Urinary bladder (tissue), 4 donors: Measurements from ENCODE around the gene FOXK1. TPM values are rescaled to one million over a fixed set of nuclear protein-coding genes. Genes with fewer than 3 reads are reported as not detected.

Experiments
- DNase-seq: peaks from one replicate; pipeline ENCODE4 v3.0.0-alpha.2; 2015; ENCODE audit errors: extremely low spot score
- H3K27ac ChIP-seq: one replicate; pipeline ENCODE4 v1.5.1; 2013; ENCODE audit warnings: low read depth, mild to moderate bottlenecking, moderate library complexity
- H3K36me3 ChIP-seq: one replicate; pipeline ENCODE4 v1.6.1; 2013; ENCODE audit warnings: mild to moderate bottlenecking, moderate library complexity; ENCODE audit not compliant: insufficient read depth
- H3K4me1 ChIP-seq: one replicate; pipeline ENCODE4 v1.6.1; 2013; ENCODE audit warnings: mild to moderate bottlenecking, moderate library complexity; ENCODE audit not compliant: insufficient read depth
- H3K4me3 ChIP-seq: one replicate; pipeline ENCODE4 v1.5.1; 2013; ENCODE audit warnings: low read depth, low read length
- WGBS: extraction: QIAGEN DNeasy Blood & Tissue Kit; methylation state at CpG from one replicate; pipeline ENCODE4 v1.1.7; 2013; 5-methylcytosine and 5-hydroxymethylcytosine counted together
- polyA plus RNA-seq: library from polyadenylated mRNA; stranded (reverse); fragments of 200-250 nt; gene quantifications from one replicate; pipeline ENCODE4 v1.2.3, GENCODE V29; 2013
- total RNA-seq: library from RNA; depleted of rRNA; stranded (reverse); fragments of >200 nt; gene quantifications from one replicate; pipeline ENCODE4 v1.2.3, GENCODE V29; 2014
- donor health status: healthy with polysubstance abuse.
- donor health status: healthy.

FOXK1 gene
- total and polyA plus RNA-seq, 2 donors, result 8.1 to 22.2 TPM

- 89% methylated on average over 10 of the region's 10 CpGs for WGBS
- Histone ChIP-seq H3K36me3 (peaks cover 10% of the 10 kb centered on the region), H3K27ac (no peak overlapping the region), H3K4me1 (peaks cover 5% of the 10 kb centered on the region), H3K4me3 (no peak overlapping the region)
- DNase-seq, result no peak
Measured at GRCh38 chr7:4742852-4743251, 60.8 kb downstream of the FOXK1 start.

- WGBS, result 15% methylated on average over 31 of the region's 31 CpGs
- Histone ChIP-seq H3K4me3 (peak overlapping the region; percentile 4), H3K4me1 (peaks cover 3% of the 10 kb centered on the region), H3K27ac (peak overlapping the region; percentile 97), H3K36me3 (peaks cover 10% of the 10 kb centered on the region)
- DNase-seq, result peak; percentile 91
Measured at GRCh38 chr7:4744391-4745264, 62.5 kb downstream of the FOXK1 start.

DNA sequence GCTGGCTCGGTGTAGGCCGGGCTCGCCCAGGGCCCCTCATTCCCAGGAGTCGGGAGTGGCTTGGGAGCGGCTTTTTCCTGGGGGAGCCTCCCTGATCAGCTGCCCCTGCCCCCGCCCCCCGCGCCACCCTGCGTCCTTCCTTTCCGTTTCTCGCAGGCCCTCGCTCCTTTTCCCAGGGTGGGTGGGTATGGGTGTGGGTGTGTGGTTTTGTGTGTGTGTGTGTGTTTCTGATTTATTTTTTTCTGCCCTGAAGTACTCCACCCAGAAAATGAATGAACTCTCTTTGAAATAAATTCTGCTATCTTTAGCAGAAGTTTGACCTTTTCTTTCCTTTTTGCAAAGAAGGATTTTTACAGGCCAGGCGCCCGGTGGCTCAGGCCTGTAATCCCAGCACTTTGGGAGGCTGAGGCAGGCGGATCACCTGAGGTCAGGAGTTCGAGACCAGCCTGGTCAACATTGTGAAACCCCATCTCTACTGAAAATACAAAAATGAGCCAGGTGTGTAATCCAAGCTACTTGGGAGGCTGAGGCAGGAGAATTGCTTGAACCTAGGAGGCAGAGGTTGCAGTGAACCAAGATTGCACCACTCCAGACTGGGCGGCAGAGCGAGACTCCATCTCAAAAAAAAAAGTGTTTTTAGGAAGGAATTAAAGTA is 63.3 kb downstream of the FOXK1 start:
- WGBS, result 9% methylated on average over 18 of the region's 18 CpGs
- peaks cover 3% of the 10 kb centered on the region for H3K4me1 ChIP-seq
- peaks cover 10% of the 10 kb centered on the region for H3K36me3 ChIP-seq
- DNase-seq, result no peak
- peak overlapping the region; percentile 4 for H3K4me3 ChIP-seq
- peak overlapping the region; percentile 97 for H3K27ac ChIP-seq

GRCh38 chr7:4745971-4746919 is 64.2 kb downstream of the FOXK1 start:
- Histone ChIP-seq H3K4me1 (peaks cover 3% of the 10 kb centered on the region), H3K4me3 (no peak overlapping the region), H3K27ac (peak overlapping the region; percentile 97), H3K36me3 (peaks cover 7% of the 10 kb centered on the region)
- DNase-seq, result no peak
- 46% methylated on average over 12 of the region's 12 CpGs for WGBS

GRCh38 chr7:4747013-4747412 is 64.9 kb downstream of the FOXK1 start:
- Histone ChIP-seq H3K36me3 (peaks cover 7% of the 10 kb centered on the region), H3K4me1 (peaks cover 3% of the 10 kb centered on the region), H3K27ac (peak overlapping the region; percentile 97), H3K4me3 (no peak overlapping the region)
- DNase-seq, result no peak
- 90% methylated on average over 22 of the region's 22 CpGs for WGBS

GRCh38 chr7:4747746-4748145 is 65.7 kb downstream of the FOXK1 start:
- 72% methylated on average over 11 of the region's 11 CpGs for WGBS
- Histone ChIP-seq H3K4me1 (peaks cover 3% of the 10 kb centered on the region), H3K27ac (peak overlapping the region; percentile 44), H3K36me3 (peaks cover 2% of the 10 kb centered on the region), H3K4me3 (no peak overlapping the region)
- DNase-seq, result no peak

- WGBS, result 68% methylated on average over 10 of the region's 10 CpGs
- Histone ChIP-seq H3K4me3 (no peak overlapping the region), H3K27ac (no peak overlapping the region), H3K36me3 (no peaks in the 10 kb centered on the region), H3K4me1 (peaks cover 3% of the 10 kb centered on the region)
- DNase-seq, result no peak
Measured at GRCh38 chr7:4748231-4748681, 66.2 kb downstream of the FOXK1 start.

DNA sequence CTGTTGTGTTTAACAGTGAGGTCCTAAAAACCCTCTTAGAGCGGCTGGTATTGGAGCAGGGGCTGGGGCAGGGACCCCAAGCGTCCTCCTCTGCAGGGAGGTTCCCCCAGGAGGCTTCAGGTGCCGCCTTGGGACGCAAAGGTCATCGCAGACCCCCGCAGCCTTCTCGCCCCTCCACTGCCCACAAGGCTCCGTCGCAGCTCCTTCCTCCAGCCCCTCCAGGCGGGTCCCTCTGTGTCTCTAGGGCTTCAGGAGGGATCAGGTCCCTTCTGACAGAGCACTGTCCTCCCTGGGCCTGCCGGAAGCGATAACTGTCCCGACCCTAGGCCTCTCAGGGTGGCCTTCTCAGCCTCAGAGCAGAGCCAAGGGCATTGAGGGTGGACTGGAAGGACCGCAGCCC is 67.3 kb downstream of the FOXK1 start:
- Histone ChIP-seq H3K4me1 (peaks cover 2% of the 10 kb centered on the region), H3K36me3 (no peaks in the 10 kb centered on the region), H3K4me3 (no peak overlapping the region), H3K27ac (peak overlapping the region; percentile 3)
- WGBS, result 89% methylated on average over 14 of the region's 14 CpGs
- DNase-seq, result no peak

- H3K4me1 ChIP-seq, result no peaks in the 10 kb centered on the region
- no peak overlapping the region for H3K27ac ChIP-seq
- no peaks in the 10 kb centered on the region for H3K36me3 ChIP-seq
- no peak overlapping the region for H3K4me3 ChIP-seq
- no peak for DNase-seq
- WGBS, result 84% methylated on average over 15 of the region's 15 CpGs
Measured at GRCh38 chr7:4749798-4750197, 67.7 kb downstream of the FOXK1 start.

- no peaks in the 10 kb centered on the region for H3K4me1 ChIP-seq
- no peak for DNase-seq
- H3K36me3 ChIP-seq, result no peaks in the 10 kb centered on the region
- no peak overlapping the region for H3K4me3 ChIP-seq
- no peak overlapping the region for H3K27ac ChIP-seq
- WGBS, result 94% methylated on average over 20 of the region's 20 CpGs
Measured at GRCh38 chr7:4751398-4751947, 69.4 kb downstream of the FOXK1 start.

DNA sequence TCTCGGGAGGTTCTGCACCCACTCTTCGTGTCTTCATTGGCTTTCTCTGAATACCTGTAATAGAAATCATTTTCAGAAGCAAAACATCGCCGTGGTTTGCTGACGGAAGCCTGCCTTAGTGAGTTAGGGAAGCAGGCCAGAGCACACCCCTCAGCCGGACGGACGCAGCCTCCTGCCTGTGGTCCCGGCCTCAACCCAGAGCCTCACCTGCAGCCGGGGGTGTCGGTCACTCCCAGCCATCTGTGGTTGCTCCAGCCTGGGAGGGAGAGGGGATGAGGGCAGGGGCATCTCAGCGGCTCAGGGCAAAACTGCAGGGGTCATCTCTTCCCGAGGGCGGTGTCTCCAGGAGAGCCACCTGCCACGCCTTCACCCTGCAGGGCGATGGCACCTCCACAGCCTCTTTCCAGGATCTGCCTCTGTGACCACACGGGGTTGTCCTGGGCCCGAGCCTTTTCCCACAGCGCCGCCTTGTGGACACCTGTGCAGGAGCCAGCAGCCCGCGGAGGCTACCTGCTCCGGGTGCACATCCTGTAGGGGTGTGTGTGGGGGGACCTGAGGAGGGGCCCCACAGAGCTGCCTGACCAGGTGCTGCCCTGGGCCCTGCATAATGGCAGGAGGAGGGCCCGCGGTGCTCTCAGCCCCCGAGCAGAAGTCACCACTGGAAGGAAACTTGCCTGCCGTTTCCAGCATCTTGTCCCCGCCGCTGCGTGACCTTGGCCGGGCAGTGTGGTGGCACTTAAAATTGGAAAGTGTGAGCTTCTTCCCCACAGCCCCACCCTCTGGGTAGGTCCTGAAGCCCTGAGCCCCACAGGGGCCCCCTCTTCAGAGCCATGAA is 71.7 kb downstream of the FOXK1 start:
- WGBS, result 56% methylated on average over 31 of the region's 31 CpGs
- Histone ChIP-seq H3K27ac (no peak overlapping the region), H3K36me3 (no peaks in the 10 kb centered on the region), H3K4me1 (no peaks in the 10 kb centered on the region), H3K4me3 (no peak overlapping the region)
- DNase-seq, result no peak

DNA sequence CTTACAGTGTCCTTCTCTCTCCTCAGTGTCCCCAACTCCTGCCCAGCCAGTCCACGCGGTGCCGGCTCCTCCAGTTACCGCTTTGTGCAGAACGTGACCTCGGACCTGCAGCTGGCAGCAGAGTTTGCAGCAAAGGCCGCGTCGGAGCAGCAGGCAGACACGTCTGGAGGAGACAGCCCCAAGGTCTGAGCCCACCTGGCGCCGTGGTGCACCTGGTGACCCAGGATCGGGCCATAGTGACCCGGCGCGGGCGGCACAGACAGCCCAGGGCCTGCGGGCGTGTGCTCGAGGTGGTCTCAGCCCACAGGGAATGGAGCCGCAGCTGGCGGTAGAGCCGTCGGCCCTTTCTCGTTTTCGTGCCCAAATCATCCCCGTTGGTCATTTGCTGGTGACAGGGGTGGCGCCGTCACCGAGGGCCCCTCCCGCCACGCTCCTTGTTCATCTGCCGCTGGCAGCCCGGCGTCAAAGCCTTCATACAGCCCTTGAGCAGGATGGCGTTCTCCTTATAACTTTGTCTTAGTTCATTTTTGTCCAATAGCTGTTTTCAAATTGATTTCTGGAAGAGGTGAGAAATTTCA is 72.4 kb downstream of the FOXK1 start:
- H3K27ac ChIP-seq, result no peak overlapping the region
- no peaks in the 10 kb centered on the region for H3K4me1 ChIP-seq
- 93% methylated on average over 36 of the region's 36 CpGs for WGBS

More for the DNA sequence above, 72.4 kb downstream of the FOXK1 start:
- DNase-seq, result no peak
- H3K4me3 ChIP-seq, result no peak overlapping the region
- no peaks in the 10 kb centered on the region for H3K36me3 ChIP-seq
